Neural crest cell (in vitro differentiated cells): ENCODE results near the gene WDR59. TPM values are rescaled to one million over a fixed set of nuclear protein-coding genes. Genes with fewer than 3 reads are reported as not detected.
"Not testable (repeated sequence)": the region's sequence is repeated elsewhere in the genome, so short reads cannot be mapped to it uniquely, and the experiment has no call there.

Experiments
- DNase-seq: peaks from one replicate; pipeline ENCODE4 v3.0.0; 2021; ENCODE audit warnings: low read depth, mixed read lengths, low spot score
- H3K27ac Mint-ChIP-seq: one replicate; pipeline ENCODE4 v1.8.0; 2021; ENCODE audit warnings: mild to moderate bottlenecking, mixed read lengths; ENCODE audit not compliant: unreplicated experiment
- H3K27me3 Mint-ChIP-seq: 2 replicates; pipeline ENCODE4 v1.8.0; 2021; ENCODE audit warnings: low read depth, mild to moderate bottlenecking, mixed read lengths
- H3K36me3 Mint-ChIP-seq: 2 replicates; pipeline ENCODE4 v1.8.0; 2021; ENCODE audit warnings: low read depth, mild to moderate bottlenecking, mixed read lengths
- H3K4me1 Mint-ChIP-seq: 2 replicates; pipeline ENCODE4 v1.8.0; 2021; ENCODE audit warnings: mixed read lengths
- H3K4me3 Mint-ChIP-seq: one replicate; pipeline ENCODE4 v1.8.0; 2021; ENCODE audit warnings: mild to moderate bottlenecking, mixed read lengths
- H3K9me3 Mint-ChIP-seq: 2 replicates; pipeline ENCODE4 v1.8.0; 2021; ENCODE audit warnings: mixed read lengths
- CTCF ChIP-seq: fragments of 200-600 bp; sonication (generic); conservative IDR thresholded peaks from 2 replicates; pipeline ENCODE4 v1.5.0; 2021; ENCODE audit warnings: antibody characterized with exemption, mild to moderate bottlenecking
- total RNA-seq: library from RNA; stranded (reverse); gene quantifications from 2 replicates; pipeline ENCODE4 v1.2.1, GENCODE V29; 2021

The WDR59 gene
- total RNA-seq, 1 donor from 2014 or later = 85.3 TPM

GRCh38 chr16:75027520-75028300 is 42.8 kb upstream of the WDR59 start:
- H3K4me1 Mint-ChIP-seq = peaks cover 15% of the 10 kb centered on the region
- no peak overlapping the region for H3K27ac Mint-ChIP-seq

GRCh38 chr16:75026892-75027391 is 42.0 kb upstream of the WDR59 start:
- H3K36me3 Mint-ChIP-seq = peaks cover 4% of the 10 kb centered on the region

More at GRCh38 chr16:75027520-75028300, 42.8 kb upstream of the WDR59 start:
- H3K36me3 Mint-ChIP-seq = peaks cover 1% of the 10 kb centered on the region
- no peak for TF ChIP-seq CTCF
- peaks cover under 1% of the 10 kb centered on the region for H3K9me3 Mint-ChIP-seq
- no peaks in the 10 kb centered on the region for H3K27me3 Mint-ChIP-seq
- H3K4me3 Mint-ChIP-seq = no peak overlapping the region
- no peak for DNase-seq

GRCh38 chr16:75026239-75026891 is 41.4 kb upstream of the WDR59 start:
- not testable (repeated sequence) for H3K36me3 Mint-ChIP-seq, H3K27ac Mint-ChIP-seq, H3K9me3 Mint-ChIP-seq, H3K4me3 Mint-ChIP-seq, H3K27me3 Mint-ChIP-seq, DNase-seq
- H3K4me1 Mint-ChIP-seq = peaks cover 15% of the 10 kb centered on the region

More at GRCh38 chr16:75026892-75027391, 42.0 kb upstream of the WDR59 start:
- Mint-ChIP-seq H3K4me3 (no peak overlapping the region), H3K27ac (no peak overlapping the region), H3K9me3 (peaks cover 3% of the 10 kb centered on the region), H3K4me1 (peaks cover 15% of the 10 kb centered on the region), H3K27me3 (no peaks in the 10 kb centered on the region)
- TF ChIP-seq CTCF = no peak
- DNase-seq = no peak

GRCh38 chr16:75025761-75026160 is 40.8 kb upstream of the WDR59 start:
- peaks cover 16% of the 10 kb centered on the region for H3K36me3 Mint-ChIP-seq

GRCh38 chr16:75024594-75024993 is 39.7 kb upstream of the WDR59 start:
- TF ChIP-seq CTCF = no peak
- DNase-seq = no peak
- H3K4me3 Mint-ChIP-seq = no peak overlapping the region
- H3K4me1 Mint-ChIP-seq = peaks cover 15% of the 10 kb centered on the region
- peaks cover 24% of the 10 kb centered on the region for H3K36me3 Mint-ChIP-seq
- peaks cover 9% of the 10 kb centered on the region for H3K9me3 Mint-ChIP-seq
- no peak overlapping the region for H3K27ac Mint-ChIP-seq
- no peaks in the 10 kb centered on the region for H3K27me3 Mint-ChIP-seq

More at GRCh38 chr16:75025761-75026160, 40.8 kb upstream of the WDR59 start:
- H3K9me3 Mint-ChIP-seq = peaks cover 9% of the 10 kb centered on the region
- H3K27ac Mint-ChIP-seq = no peak overlapping the region
- no peak overlapping the region for H3K4me3 Mint-ChIP-seq
- H3K27me3 Mint-ChIP-seq = no peaks in the 10 kb centered on the region
- peaks cover 15% of the 10 kb centered on the region for H3K4me1 Mint-ChIP-seq
- DNase-seq = no peak
- TF ChIP-seq CTCF = no peak

- TF ChIP-seq CTCF = no peak
- H3K36me3 Mint-ChIP-seq = peaks cover 27% of the 10 kb centered on the region
- peaks cover 15% of the 10 kb centered on the region for H3K4me1 Mint-ChIP-seq
- no peak overlapping the region for H3K4me3 Mint-ChIP-seq
- peaks cover 9% of the 10 kb centered on the region for H3K9me3 Mint-ChIP-seq
- H3K27ac Mint-ChIP-seq = no peak overlapping the region
- DNase-seq = no peak
- no peaks in the 10 kb centered on the region for H3K27me3 Mint-ChIP-seq
Measured at GRCh38 chr16:75024182-75024581, 39.3 kb upstream of the WDR59 start.
